Measurements from ENCODE around the gene SHLD2.
"Not testable (repeated sequence)": the region's sequence is repeated elsewhere in the genome, so short reads cannot be mapped to it uniquely, and the experiment has no call there.

Gene SHLD2

GRCh38 chr10:87105446-87106124 lies 10.6 kb downstream of the SHLD2 start:
- TF ChIP-seq ZFX (IDR thresholded peaks at IDR 0.05; ENCODE audit: borderline replicate concordance), result no peak
- TF ChIP-seq CTCF (IDR thresholded peaks at IDR 0.05), result no peak
- H3K27ac ChIP-seq, result no peak overlapping the region

GRCh38 chr10:87118122-87118521 lies 23.1 kb downstream of the SHLD2 start:
- H3K27ac ChIP-seq, result not testable (repeated sequence)

- H3K27ac ChIP-seq, result not testable (repeated sequence)
Measured at GRCh38 chr10:87119029-87119428, 24.0 kb downstream of the SHLD2 start.

- not testable (repeated sequence) for H3K27ac ChIP-seq
Measured at GRCh38 chr10:87123351-87123750, 28.3 kb downstream of the SHLD2 start.

GRCh38 chr10:87127048-87127447 lies 32.0 kb downstream of the SHLD2 start:
- H3K27ac ChIP-seq, result not testable (repeated sequence)

GRCh38 chr10:87127607-87128156 lies 32.7 kb downstream of the SHLD2 start:
- H3K27ac ChIP-seq, result not testable (repeated sequence)

- H3K27ac ChIP-seq, result not testable (repeated sequence)
Measured at GRCh38 chr10:87132176-87132575, 37.2 kb downstream of the SHLD2 start.

GRCh38 chr10:87133936-87134335 lies 38.9 kb downstream of the SHLD2 start:
- not testable (repeated sequence) for H3K27ac ChIP-seq

GRCh38 chr10:87134440-87134839 lies 39.4 kb downstream of the SHLD2 start:
- not testable (repeated sequence) for H3K27ac ChIP-seq

- not testable (repeated sequence) for H3K27ac ChIP-seq
Measured at GRCh38 chr10:87137478-87137877, 42.5 kb downstream of the SHLD2 start.

GRCh38 chr10:87142230-87143108 lies 47.5 kb downstream of the SHLD2 start:
- H3K27ac ChIP-seq, result not testable (repeated sequence)

GRCh38 chr10:87143109-87143418 lies 48.1 kb downstream of the SHLD2 start:
- not testable (repeated sequence) for H3K27ac ChIP-seq

- not testable (repeated sequence) for H3K27ac ChIP-seq
Measured at GRCh38 chr10:87145598-87145997, 50.6 kb downstream of the SHLD2 start.

- H3K27ac ChIP-seq, result not testable (repeated sequence)
- TF ChIP-seq CTCF (IDR thresholded peaks at IDR 0.05), result peak; percentile 53
Measured at GRCh38 chr10:87149020-87149609, 54.1 kb downstream of the SHLD2 start.

- H3K27ac ChIP-seq, result not testable (repeated sequence)
Measured at GRCh38 chr10:87151516-87151915, 56.5 kb downstream of the SHLD2 start.

- H3K27ac ChIP-seq, result not testable (repeated sequence)
Measured at GRCh38 chr10:87156841-87157240, 61.8 kb downstream of the SHLD2 start.

- not testable (repeated sequence) for H3K27ac ChIP-seq
Measured at GRCh38 chr10:87157821-87158220, 62.8 kb downstream of the SHLD2 start.

- not testable (repeated sequence) for H3K27ac ChIP-seq
Measured at GRCh38 chr10:87162703-87163293, 67.8 kb downstream of the SHLD2 start.

GRCh38 chr10:87163414-87163813 lies 68.4 kb downstream of the SHLD2 start:
- H3K27ac ChIP-seq, result not testable (repeated sequence)
